Right atrium auricular region (tissue), 2 donors: ENCODE measurements around the gene COL16A1. TPM values are rescaled to one million over a fixed set of nuclear protein-coding genes. Genes with fewer than 3 reads are reported as not detected.

Source experiments
- DNase-seq: peaks from one replicate; pipeline ENCODE4 v3.0.0-alpha.2; 2019; ENCODE audit warnings: low spot score
- H3K27ac ChIP-seq, 2 donors: fragments of 200-600 bp; sonication (generic); 1 replicate in 1 of 2; 2 replicates in 1 of 2; pipeline ENCODE4 v1.5.1; 2016 to 2019
- H3K27me3 ChIP-seq, 2 donors: fragments of 200-600 bp; sonication (generic); one replicate each; pipeline versions ENCODE4 v1.5.1 to v1.6.0; 2017 to 2019
- H3K36me3 ChIP-seq: fragments of 200-600 bp; sonication (generic); one replicate; pipeline ENCODE4 v1.5.1; 2016
- H3K4me1 ChIP-seq, 2 donors: fragments of 200-600 bp; sonication (generic); one replicate each; pipeline versions ENCODE4 v1.5.1 to v1.6.0; 2017 to 2019
- H3K4me3 ChIP-seq, 2 donors: fragments of 200-600 bp; sonication (generic); 1 replicate in 1 of 2; 2 replicates in 1 of 2; pipeline ENCODE4 v1.5.1; 2017 to 2019; ENCODE audit warnings: mild to moderate bottlenecking in 1 of 2, moderate library complexity in 1 of 2
- H3K9me3 ChIP-seq, 2 donors: fragments of 200-600 bp; sonication (generic); one replicate each; pipeline ENCODE4 v1.5.1; 2019
- CTCF ChIP-seq, 2 donors: fragments of 200-600 bp; sonication (generic); IDR thresholded peaks; one replicate each; pipeline ENCODE4 v1.5.1; 2019; ENCODE audit warnings: antibody characterized with exemption in 2 of 2
- total RNA-seq, 2 donors: library from RNA; depleted of rRNA; stranded (reverse); fragments of >200 nt; gene quantifications; one replicate each; pipeline ENCODE4 v1.1.0, GENCODE V29; 2016

The COL16A1 gene
- total RNA-seq, 2 donors from 2014 or later, result 31.2 to 34.4 TPM

DNA sequence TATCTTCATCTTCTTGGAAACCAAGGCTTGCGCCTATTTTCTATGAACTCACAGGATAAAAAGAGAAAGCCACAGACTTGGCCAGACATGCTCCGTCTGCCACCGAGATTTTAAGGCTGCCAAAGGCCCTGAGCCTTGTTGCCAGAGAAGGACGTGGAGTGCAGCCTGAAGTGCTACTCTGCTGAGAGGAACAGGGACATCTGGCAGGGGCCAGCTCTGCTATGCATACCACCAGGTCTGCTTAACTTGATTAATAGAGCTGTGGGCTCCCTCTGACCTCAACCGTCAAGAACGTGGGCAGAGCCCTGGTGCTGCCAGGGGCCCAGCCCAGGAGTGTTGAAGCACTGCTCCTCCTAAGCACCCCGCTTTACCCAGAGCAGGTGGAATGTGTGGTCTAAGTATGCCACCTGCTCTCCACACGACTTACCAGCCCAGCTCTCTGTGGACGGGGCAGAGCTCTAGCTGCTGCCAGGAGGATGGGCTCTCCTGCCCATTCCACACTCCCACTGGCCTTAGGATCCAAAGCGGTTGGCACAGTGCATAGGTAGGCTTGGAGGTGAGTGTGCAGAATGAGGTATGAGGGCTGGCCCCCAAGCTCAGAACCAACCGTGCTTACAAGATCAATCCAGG, 75.8 kb downstream of the COL16A1 start:
- no peak for TF ChIP-seq CTCF (IDR thresholded peaks at IDR 0.05)
- Histone ChIP-seq H3K36me3 (peaks cover 47% of the 10 kb centered on the region), H3K4me1 (peaks cover 0 to 56% of the 10 kb centered on the region in 2 donors), H3K4me3 (no peak overlapping the region), H3K27ac (peak overlapping the region; percentile 87), H3K27me3 (no peaks in the 10 kb centered on the region), H3K9me3 (no peaks in the 10 kb centered on the region)
- DNase-seq, result peak; percentile 71

- peaks cover 41% of the 10 kb centered on the region for H3K36me3 ChIP-seq
- no peak for TF ChIP-seq CTCF (IDR thresholded peaks at IDR 0.05)
These were observed 76.4 kb downstream of the COL16A1 start for GRCh38 chr1:31627301-31627929.

GRCh38 chr1:31626223-31627207, 77.3 kb downstream of the COL16A1 start:
- Histone ChIP-seq H3K4me1 (peaks cover 0 to 60% of the 10 kb centered on the region in 2 donors), H3K27ac (peak overlapping the region; percentile 87), H3K4me3 (no peak overlapping the region), H3K27me3 (no peaks in the 10 kb centered on the region), H3K9me3 (no peaks in the 10 kb centered on the region), H3K36me3 (peaks cover 32% of the 10 kb centered on the region)
- no peak for DNase-seq
- no peak for TF ChIP-seq CTCF (IDR thresholded peaks at IDR 0.05)

More at GRCh38 chr1:31627301-31627929, 76.4 kb downstream of the COL16A1 start:
- Histone ChIP-seq H3K27me3 (no peaks in the 10 kb centered on the region), H3K4me1 (peaks cover 0 to 59% of the 10 kb centered on the region in 2 donors), H3K9me3 (no peaks in the 10 kb centered on the region), H3K4me3 (no peak overlapping the region), H3K27ac (peak overlapping the region; percentile 87)
- DNase-seq, result peak; percentile 72

- H3K36me3 ChIP-seq, result peaks cover 24% of the 10 kb centered on the region
- H3K27me3 ChIP-seq, result no peaks in the 10 kb centered on the region
- no peak overlapping the region for H3K4me3 ChIP-seq
- H3K4me1 ChIP-seq, result peaks cover 0 to 56% of the 10 kb centered on the region in 2 donors
- no peak for DNase-seq
- no peak for TF ChIP-seq CTCF (IDR thresholded peaks at IDR 0.05)
- no peaks in the 10 kb centered on the region for H3K9me3 ChIP-seq
- peak overlapping the region; percentile 87 for H3K27ac ChIP-seq
These were observed 78.1 kb downstream of the COL16A1 start for GRCh38 chr1:31625561-31626222.

DNA sequence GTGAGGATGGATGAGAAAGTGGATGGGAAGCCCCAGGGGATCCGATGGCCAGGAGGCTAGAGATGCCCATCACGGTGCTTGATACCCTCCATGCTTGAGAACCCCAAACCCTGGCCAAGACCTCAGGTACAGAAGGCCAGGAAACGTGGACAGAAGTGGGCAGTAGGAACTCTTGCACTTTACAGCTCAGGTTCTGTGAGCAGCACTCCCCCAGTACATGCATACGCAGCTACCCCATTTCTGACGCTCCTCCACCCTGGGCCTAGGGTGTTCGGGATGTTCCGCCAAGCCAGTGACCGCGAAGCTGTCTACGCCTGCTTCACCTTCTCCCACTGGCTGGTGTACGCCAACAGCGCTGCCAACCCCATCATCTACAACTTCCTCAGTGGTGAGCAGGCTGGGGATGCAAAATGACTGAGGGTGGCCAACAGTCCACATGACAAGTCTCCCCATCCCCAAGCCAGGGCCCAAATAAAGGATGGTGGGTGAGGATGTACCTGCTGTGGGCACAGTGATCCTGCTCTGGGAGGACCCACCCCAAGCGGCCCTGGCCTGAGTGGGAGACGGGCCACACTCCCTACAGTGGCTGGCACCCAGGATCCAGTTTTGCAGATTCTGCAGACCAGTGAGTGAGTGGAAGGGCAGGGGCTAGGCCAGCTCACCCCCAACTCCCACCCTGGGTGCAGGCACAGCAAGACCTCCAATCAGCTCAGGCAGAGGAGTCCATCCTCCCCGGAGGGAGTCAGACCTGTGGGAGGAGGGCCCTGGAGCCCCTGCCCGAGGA, 78.9 kb downstream of the COL16A1 start:
- H3K4me1 ChIP-seq, result peaks cover 0 to 56% of the 10 kb centered on the region in 2 donors
- no peak for DNase-seq
- H3K27me3 ChIP-seq, result no peaks in the 10 kb centered on the region
- H3K27ac ChIP-seq, result peak overlapping the region; percentile 87
- H3K36me3 ChIP-seq, result peaks cover 16% of the 10 kb centered on the region
- TF ChIP-seq CTCF (IDR thresholded peaks at IDR 0.05), result no peak
- H3K9me3 ChIP-seq, result no peaks in the 10 kb centered on the region
- no peak overlapping the region for H3K4me3 ChIP-seq
